HCT116 (cell line): ENCODE results near the gene PDIA2. TPM values are rescaled to one million over a fixed set of nuclear protein-coding genes. Genes with fewer than 3 reads are reported as not detected.

ENCODE experiments used
- ATAC-seq: fragments of 200-7000 bp; cut with Tn5 transposase; 2 replicates; pipeline ENCODE4 v1.9.1; 2020; ENCODE audit warnings: mild to moderate bottlenecking, moderate library complexity
- BruUV-seq: library from RNA; stranded (reverse); fragments of 400-500 nt; replicated peaks from 2 replicates; lab custom pipeline; 2021; lab: Mats Ljungman, UMichigan
- CTCF ChIA-PET: fragments of 300-600 bp; sonication (Branson Sonifier 250); formaldehyde crosslinking; loops from one replicate; lab custom pipeline; 2021; ENCODE audit warnings: antibody characterized with exemption; lab: Charles Lee
- POLR2A ChIA-PET: fragments of 300-600, 350-600 bp; sonication (Branson Sonifier 250); formaldehyde crosslinking; loops from one replicate; lab custom pipeline; 2021; ENCODE audit warnings: antibody characterized with exemption; lab: Charles Lee
- RAD21 ChIA-PET, 2 experiments: fragments of 300-600 bp; sonication (Branson Sonifier 250); formaldehyde crosslinking; loops; one replicate each; lab custom pipeline; 2023; ENCODE audit warnings: low total read pairs in 2 of 2; ENCODE audit not compliant: uncharacterized antibody in 2 of 2, unreplicated experiment in 2 of 2, low non-redundant PET in 1 of 2; lab: Charles Lee
- DNase-seq: peaks from one replicate; pipeline ENCODE4 v3.0.0-alpha.2; 2010; ENCODE audit warnings: low read depth, low spot score
- H2AFZ ChIP-seq: fragments of 200-600 bp; shearing (Covaris generic), sonication (generic); 2 replicates; pipeline ENCODE4 v1.6.1; 2017; ENCODE audit warnings: low read depth, mixed run types, mixed read lengths, antibody characterized with exemption, low read length; ENCODE audit not compliant: poor library complexity, severe bottlenecking
- H3K27ac ChIP-seq: 2 replicates; pipeline ENCODE4 v1.5.1; 2012; ENCODE audit warnings: low read depth, low read length
- H3K27me3 ChIP-seq: fragments of 200-600 bp; sonication (generic); 2 replicates; pipeline ENCODE4 v1.6.1; 2016; ENCODE audit warnings: mixed run types, low read length, mixed read lengths; ENCODE audit not compliant: insufficient read depth
- H3K36me3 ChIP-seq, 2 experiments: fragments of 200-500 bp in 1 of 2; fragments of 200-600 bp in 1 of 2; sonication (Bioruptor generic) in 1 of 2; sonication (generic) in 1 of 2; 2 replicates each; pipeline versions ENCODE4 v1.5.1 to v1.6.1; 2014 to 2016; ENCODE audit warnings: low read length in 2 of 2, inconsistent platforms in 1 of 2, mixed read lengths in 1 of 2, mixed run types in 1 of 2; ENCODE audit not compliant: insufficient read depth in 2 of 2, control insufficient read depth in 1 of 2
- H3K4me1 ChIP-seq, 2 experiments: fragments of 200-600 bp in 1 of 2; sonication (generic) in 1 of 2; 2 replicates each; pipeline versions ENCODE4 v1.5.1 to v1.6.1; 2012 to 2017; ENCODE audit warnings: low read length in 2 of 2, inconsistent platforms in 1 of 2, mild to moderate bottlenecking in 1 of 2, mixed read lengths in 1 of 2, mixed run types in 1 of 2, moderate library complexity in 1 of 2; ENCODE audit not compliant: insufficient read depth in 2 of 2, control insufficient read depth in 1 of 2
- H3K4me2 ChIP-seq: fragments of 200-600 bp; sonication (generic); 2 replicates; pipeline ENCODE4 v1.6.1; 2017; ENCODE audit warnings: mixed run types, low read length, mixed read lengths
- H3K4me3 ChIP-seq, 2 experiments: fragments of 200-600 bp in 1 of 2; sonication (generic) in 1 of 2; replicated peaks in 1 of 2; 2 replicates each; pipeline ENCODE4 v1.5.1; 2011 to 2016; ENCODE audit warnings: low read length in 2 of 2, control low read depth in 1 of 2, low read depth in 1 of 2, mild to moderate bottlenecking in 1 of 2, mixed read lengths in 1 of 2, mixed run types in 1 of 2
- H3K79me2 ChIP-seq: fragments of 200-600 bp; sonication (generic); 2 replicates; pipeline ENCODE4 v1.6.1; 2017; ENCODE audit warnings: mild to moderate bottlenecking, mixed run types, low read length, moderate library complexity, mixed read lengths; ENCODE audit not compliant: insufficient read depth
- H3K9ac ChIP-seq: fragments of 200-600 bp; sonication (generic); 2 replicates; pipeline ENCODE4 v1.6.1; 2016; ENCODE audit warnings: low read length, mixed read lengths
- H3K9me2 ChIP-seq: fragments of 200-600 bp; sonication (generic), shearing (Covaris generic); 2 replicates; pipeline ENCODE4 v1.6.1; 2017; ENCODE audit warnings: mixed run types, mild to moderate bottlenecking, moderate library complexity; ENCODE audit not compliant: insufficient read depth
- H3K9me3 ChIP-seq, 2 experiments: fragments of 200-500 bp in 1 of 2; fragments of 200-600 bp in 1 of 2; sonication (Bioruptor generic) in 1 of 2; sonication (generic) in 1 of 2; 2 replicates each; pipeline ENCODE4 v1.6.1; 2014 to 2017; ENCODE audit warnings: low read length in 2 of 2, mixed read lengths in 2 of 2, inconsistent platforms in 1 of 2, low read depth in 1 of 2, mild to moderate bottlenecking in 1 of 2, mixed run types in 1 of 2, moderate library complexity in 1 of 2; ENCODE audit not compliant: control insufficient read depth in 1 of 2, insufficient read depth in 1 of 2
- H4K20me1 ChIP-seq: fragments of 200-600 bp; sonication (generic), shearing (Covaris generic); 2 replicates; pipeline ENCODE4 v1.6.1; 2017; ENCODE audit warnings: mixed run types, mild to moderate bottlenecking, moderate library complexity; ENCODE audit not compliant: insufficient read depth
- ATF3 ChIP-seq: IDR thresholded peaks from 2 replicates; pipeline ENCODE4 v1.6.1; 2012
- CBX3 ChIP-seq: IDR thresholded peaks from 2 replicates; pipeline ENCODE4 v1.6.1; 2012; ENCODE audit warnings: low read depth
- CEBPB ChIP-seq: IDR thresholded peaks from 2 replicates; pipeline ENCODE4 v1.6.1; 2012; ENCODE audit warnings: low read depth
- EGR1 ChIP-seq: IDR thresholded peaks from 2 replicates; pipeline ENCODE4 v1.6.1; 2012; ENCODE audit warnings: low read depth
- ELF1 ChIP-seq: IDR thresholded peaks from 2 replicates; pipeline ENCODE4 v1.6.1; 2012; ENCODE audit warnings: low read depth, borderline replicate concordance
- EZH2 ChIP-seq: fragments of 200-600 bp; sonication (generic); IDR thresholded peaks from 2 replicates; pipeline ENCODE4 v1.6.1; 2017; ENCODE audit warnings: antibody characterized with exemption, mixed run types
- FOSL1 ChIP-seq: IDR thresholded peaks from 2 replicates; pipeline ENCODE4 v1.6.1; 2012; ENCODE audit warnings: low read depth
- JUND ChIP-seq: IDR thresholded peaks from 2 replicates; pipeline ENCODE4 v1.6.1; 2012
- MAX ChIP-seq: IDR thresholded peaks from 2 replicates; pipeline ENCODE4 v1.6.1; 2012
- POLR2A ChIP-seq: IDR thresholded peaks from 2 replicates; pipeline ENCODE4 v1.7.0; 2011; ENCODE audit warnings: borderline replicate concordance; ENCODE audit not compliant: insufficient read depth, insufficient read length; ENCODE audit errors: extremely low read depth
- POLR2AphosphoS5 ChIP-seq: IDR thresholded peaks from 2 replicates; pipeline ENCODE4 v1.6.1; 2011; ENCODE audit warnings: mild to moderate bottlenecking, low read depth, low read length, moderate library complexity
- RAD21 ChIP-seq: IDR thresholded peaks from 2 replicates; pipeline ENCODE4 v1.6.1; 2012; ENCODE audit warnings: low read depth, mild to moderate bottlenecking
- REST ChIP-seq: IDR thresholded peaks from 2 replicates; pipeline ENCODE4 v1.6.1; 2012; ENCODE audit warnings: low read depth
- SP1 ChIP-seq: IDR thresholded peaks from 2 replicates; pipeline ENCODE4 v1.6.1; 2012; ENCODE audit warnings: low read depth
- SRF ChIP-seq: IDR thresholded peaks from 2 replicates; pipeline ENCODE4 v1.6.1; 2012; ENCODE audit warnings: low read depth
- YY1 ChIP-seq: IDR thresholded peaks from 2 replicates; pipeline ENCODE4 v1.6.1; 2011; ENCODE audit warnings: low read length, low read depth, moderate library complexity, mild to moderate bottlenecking; ENCODE audit not compliant: insufficient replicate concordance; ENCODE audit errors: extremely low read depth
- ZBTB33 ChIP-seq: IDR thresholded peaks from 2 replicates; pipeline ENCODE4 v1.6.1; 2011; ENCODE audit warnings: mild to moderate bottlenecking, low read length, moderate library complexity; ENCODE audit not compliant: insufficient replicate concordance; ENCODE audit errors: extremely low read depth
- ZFX ChIP-seq: fragments of 450-650 bp; IDR thresholded peaks from 2 replicates; pipeline ENCODE4 v1.6.1; 2017
- ZNF274 ChIP-seq: fragments of 200-500 bp; sonication (Bioruptor generic); IDR thresholded peaks from 2 replicates; pipeline ENCODE4 v1.6.1; 2014; ENCODE audit warnings: mild to moderate bottlenecking, low read depth, low read length, inconsistent platforms
- intact Hi-C: fragments of 100-400 bp; cut with micrococcal nuclease; formaldehyde crosslinking; loops from 2 replicates; pipeline ENCODE4 v1.10.0; 2022
- total RNA-seq: library from RNA; stranded (reverse); gene quantifications from one replicate; pipeline ENCODE4 v1.2.1, GENCODE V29; 2021; ENCODE audit not compliant: unreplicated experiment
- TF ChIP-seq, protein P1 (sequence below), 3 experiments: fragments of 200-600 bp in 1 of 3; sonication (generic) in 1 of 3; IDR thresholded peaks in 2 of 3; conservative IDR thresholded peaks in 1 of 3; 2 replicates each; pipeline ENCODE4 v1.5.1; 2012 to 2017; ENCODE audit warnings: low read depth in 2 of 3, low read length in 2 of 3, antibody characterized with exemption in 1 of 3, borderline replicate concordance in 1 of 3, control low read depth in 1 of 3, mild to moderate bottlenecking in 1 of 3, mixed read lengths in 1 of 3, mixed run types in 1 of 3, moderate library complexity in 1 of 3; ENCODE audit not compliant: insufficient read depth in 1 of 3

PDIA2 gene
- total RNA-seq, 1 experiment from 2014 or later: 0.93 TPM

- DNase-seq: no peak
- no peaks in the 10 kb centered on the region for H3K36me3 ChIP-seq
- no peak overlapping the region for H3K27ac ChIP-seq
- ChIA-PET CTCF (interaction anchor here (0.6 kb wide), 1 partner anchor 110 kb away, joined by 3 read pairs; no protein-coding TSS in a partner anchor), RAD21 (no interaction called here)
- no peaks in the 10 kb centered on the region for H3K9me2 ChIP-seq
- intact Hi-C loops: no loop called here
- H3K79me2 ChIP-seq: no peaks in the 10 kb centered on the region
- H3K4me3 ChIP-seq: no peak overlapping the region
- no peak for TF ChIP-seq MAX
- TF ChIP-seq FOSL1: no peak
- TF ChIP-seq SP1: no peak
- TF ChIP-seq JUND: no peak
- no peak for TF ChIP-seq POLR2A
- TF ChIP-seq CEBPB: no peak
- TF ChIP-seq ZBTB33: no peak
- no peak for TF ChIP-seq ZNF274
- TF ChIP-seq YY1: no peak
- no peak for TF ChIP-seq ATF3
- TF ChIP-seq, protein P1, sequence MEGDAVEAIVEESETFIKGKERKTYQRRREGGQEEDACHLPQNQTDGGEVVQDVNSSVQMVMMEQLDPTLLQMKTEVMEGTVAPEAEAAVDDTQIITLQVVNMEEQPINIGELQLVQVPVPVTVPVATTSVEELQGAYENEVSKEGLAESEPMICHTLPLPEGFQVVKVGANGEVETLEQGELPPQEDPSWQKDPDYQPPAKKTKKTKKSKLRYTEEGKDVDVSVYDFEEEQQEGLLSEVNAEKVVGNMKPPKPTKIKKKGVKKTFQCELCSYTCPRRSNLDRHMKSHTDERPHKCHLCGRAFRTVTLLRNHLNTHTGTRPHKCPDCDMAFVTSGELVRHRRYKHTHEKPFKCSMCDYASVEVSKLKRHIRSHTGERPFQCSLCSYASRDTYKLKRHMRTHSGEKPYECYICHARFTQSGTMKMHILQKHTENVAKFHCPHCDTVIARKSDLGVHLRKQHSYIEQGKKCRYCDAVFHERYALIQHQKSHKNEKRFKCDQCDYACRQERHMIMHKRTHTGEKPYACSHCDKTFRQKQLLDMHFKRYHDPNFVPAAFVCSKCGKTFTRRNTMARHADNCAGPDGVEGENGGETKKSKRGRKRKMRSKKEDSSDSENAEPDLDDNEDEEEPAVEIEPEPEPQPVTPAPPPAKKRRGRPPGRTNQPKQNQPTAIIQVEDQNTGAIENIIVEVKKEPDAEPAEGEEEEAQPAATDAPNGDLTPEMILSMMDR (IDR thresholded peaks at IDR 0.05 in 2 of 3, conservative IDR thresholded peaks at IDR 0.05 in 1 of 3; ENCODE audit: borderline replicate concordance in 1 of 3, insufficient read depth in 1 of 3, low read depth in 2 of 3, low read length in 2 of 3): no peak
- no peak for TF ChIP-seq ELF1
- no peak for TF ChIP-seq SRF
- TF ChIP-seq POLR2AphosphoS5: no peak
- no peak for TF ChIP-seq REST
- no peak for TF ChIP-seq EZH2
- TF ChIP-seq EGR1: no peak
- TF ChIP-seq ZFX: no peak
- no peak for TF ChIP-seq RAD21
- TF ChIP-seq CBX3: no peak
- TF ChIP-seq, all 23 proteins: peak for 0
- BruUV-seq: no TSS peak
- Histone ChIP-seq H3K4me1 (no peaks in the 10 kb centered on the region), H3K4me2 (no peak overlapping the region), H3K27me3 (no peaks in the 10 kb centered on the region), H3K9ac (no peak overlapping the region), H4K20me1 (no peaks in the 10 kb centered on the region), H3K9me3 (no peaks in the 10 kb centered on the region), H2AFZ (no peak overlapping the region)
- ATAC-seq: no peak
- POLR2A ChIA-PET: no interaction called here
Observed at GRCh38 chr16:243348-243747, 39.6 kb upstream of the PDIA2 start.
